Activated CD8-positive, alpha-beta memory T cell treated with anti-CD3 and anti-CD28 coated beads, Interleukin-2, amount 50 U/mL, for 4 hours (primary cell): ENCODE measurements around the gene SSBP2.

ENCODE experiments used
- DNase-seq: peaks from one replicate; pipeline ENCODE4 v3.0.0-alpha.2; 2020

Gene SSBP2

GRCh38 chr5:81575924-81576323 lies 175.0 kb downstream of the SSBP2 start:
- no peak for DNase-seq

DNA sequence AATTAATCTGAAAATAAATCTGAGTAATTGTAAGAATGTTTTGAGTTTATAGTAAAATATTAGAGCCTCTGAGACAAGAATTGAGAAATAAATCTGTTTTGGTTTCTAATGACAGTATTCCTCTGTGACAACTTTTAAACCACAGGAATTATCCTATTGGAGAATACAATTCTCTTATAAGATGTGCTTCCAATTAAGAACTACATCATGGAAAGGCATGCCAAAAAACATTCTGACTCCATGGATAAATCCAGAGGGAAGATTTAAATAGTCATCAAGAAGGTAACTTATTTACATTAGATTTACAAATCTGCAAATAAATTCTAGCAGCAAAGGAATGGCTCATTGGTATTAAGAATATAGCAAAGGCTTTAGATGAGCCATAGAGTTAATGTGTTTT lies 178.7 kb downstream of the SSBP2 start:
- no peak for DNase-seq

GRCh38 chr5:81558188-81558587 lies 192.7 kb downstream of the SSBP2 start:
- DNase-seq = no peak

GRCh38 chr5:81556809-81557208 lies 194.1 kb downstream of the SSBP2 start:
- no peak for DNase-seq

DNA sequence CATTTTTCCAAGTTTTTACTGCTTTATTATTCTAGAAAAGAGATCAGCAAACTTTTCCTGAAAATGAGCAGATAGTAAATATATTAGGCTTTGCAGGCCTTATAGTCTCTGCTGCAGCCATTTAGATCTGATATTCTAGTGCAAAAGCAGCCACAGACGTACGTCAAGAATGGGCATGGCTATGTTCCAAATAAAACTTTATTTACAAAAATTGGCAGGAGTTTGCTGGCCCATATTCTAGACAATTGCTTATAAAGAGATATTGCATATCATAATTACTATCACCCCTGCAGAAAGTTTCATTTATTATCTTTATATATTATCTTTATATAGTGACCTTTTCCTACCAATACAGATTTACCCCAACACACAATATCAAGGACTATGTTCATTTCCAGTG lies 195.0 kb downstream of the SSBP2 start:
- no peak for DNase-seq

DNA sequence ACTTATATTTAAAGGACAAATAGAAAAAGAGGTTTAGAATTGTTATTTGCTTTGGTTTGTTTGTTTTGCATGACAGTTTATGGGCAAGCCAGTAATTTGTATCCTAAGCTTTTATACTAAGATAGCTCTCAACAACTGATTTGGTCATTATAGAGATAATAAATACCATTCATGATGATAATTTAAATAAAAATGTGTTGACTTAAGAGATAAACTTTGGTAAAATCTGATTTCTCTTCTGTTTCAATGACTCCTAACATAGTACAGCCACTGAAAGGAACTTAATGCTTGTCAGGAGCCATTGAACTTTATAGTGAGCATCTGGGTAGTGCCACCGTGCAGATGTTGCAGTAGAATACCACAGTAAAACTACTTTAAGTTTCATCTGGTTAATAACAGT lies 196.2 kb downstream of the SSBP2 start:
- DNase-seq = no peak

DNA sequence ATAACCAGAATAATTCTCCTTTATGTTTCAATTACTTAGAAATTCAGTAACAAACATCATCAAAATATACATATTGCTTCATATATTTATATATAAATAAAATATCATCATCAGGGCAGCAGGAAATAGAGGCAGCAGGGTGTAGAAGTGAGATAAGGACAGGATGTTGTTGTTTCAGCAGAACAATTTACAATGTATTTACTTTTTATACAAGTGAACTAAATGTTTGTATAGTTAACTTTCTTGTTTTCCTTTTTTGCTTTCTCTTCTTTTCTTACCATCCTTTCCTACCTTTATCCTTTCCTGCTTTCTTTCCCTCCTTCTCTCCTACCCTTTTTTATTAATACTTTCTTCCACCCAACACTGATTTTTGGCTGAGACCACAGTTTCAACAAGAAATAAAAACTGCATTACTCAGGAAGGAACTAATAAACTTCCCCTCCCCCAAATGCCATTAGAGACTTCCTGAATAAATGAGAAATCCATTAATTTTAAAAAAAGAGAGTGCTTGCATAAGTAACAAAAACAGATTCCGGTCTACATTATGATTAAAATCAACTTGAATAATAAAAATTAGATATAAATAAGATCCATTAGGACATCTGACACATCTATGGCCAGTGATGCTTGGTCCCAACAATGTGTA lies 197.2 kb downstream of the SSBP2 start:
- no peak for DNase-seq

DNA sequence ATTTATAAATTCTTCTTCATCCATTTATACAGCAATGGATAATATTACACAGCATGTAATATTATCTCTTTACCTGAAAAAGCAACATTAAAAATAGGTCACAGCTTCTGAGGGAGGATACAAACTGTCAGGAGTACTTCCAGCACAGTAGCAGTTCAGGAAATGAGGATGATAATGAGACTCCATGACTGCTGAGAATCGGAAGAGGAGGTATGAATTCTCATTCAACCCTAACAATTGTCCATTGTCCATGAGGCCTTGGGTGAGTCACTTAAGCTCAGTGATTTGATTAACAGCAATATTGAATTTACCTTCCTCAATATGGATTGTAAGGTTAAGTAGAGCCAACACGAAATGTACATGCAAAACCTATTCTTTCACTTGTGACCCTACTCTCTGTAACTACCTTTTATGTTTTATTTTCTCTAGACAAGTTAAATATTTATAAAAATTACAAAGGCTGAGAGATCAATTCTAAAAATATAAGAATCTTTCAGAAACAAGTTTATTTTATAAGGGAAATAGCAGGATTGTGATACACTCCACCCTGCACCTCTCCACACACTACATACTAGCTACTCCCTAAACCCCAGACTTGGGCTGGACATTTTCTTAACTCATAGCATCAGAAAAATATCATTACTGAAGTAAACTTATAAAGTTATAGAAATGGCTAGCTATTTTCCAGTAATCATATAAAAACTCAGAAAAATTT lies 197.9 kb downstream of the SSBP2 start:
- DNase-seq = no peak

- DNase-seq = no peak
Observed at GRCh38 chr5:81549123-81549522, 201.8 kb downstream of the SSBP2 start.

DNA sequence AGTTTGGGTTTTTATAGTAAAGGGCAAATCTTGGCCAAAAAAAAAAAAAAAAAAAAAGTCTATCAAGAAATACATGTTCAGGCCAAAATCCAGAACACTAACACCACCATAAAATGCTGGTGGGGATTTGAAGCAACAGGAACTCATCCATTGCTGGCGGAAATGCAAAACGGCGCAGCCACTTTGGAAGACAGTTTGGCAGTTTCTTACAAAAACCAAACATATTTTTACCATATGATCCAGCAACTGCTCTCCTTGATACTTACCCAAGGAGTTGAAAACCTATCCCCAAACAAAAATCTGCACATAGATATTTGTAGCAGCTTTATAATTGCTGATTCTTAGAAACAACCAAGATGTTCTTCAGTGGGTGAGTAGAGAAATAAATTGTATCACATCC lies 203.9 kb downstream of the SSBP2 start:
- DNase-seq = no peak

DNA sequence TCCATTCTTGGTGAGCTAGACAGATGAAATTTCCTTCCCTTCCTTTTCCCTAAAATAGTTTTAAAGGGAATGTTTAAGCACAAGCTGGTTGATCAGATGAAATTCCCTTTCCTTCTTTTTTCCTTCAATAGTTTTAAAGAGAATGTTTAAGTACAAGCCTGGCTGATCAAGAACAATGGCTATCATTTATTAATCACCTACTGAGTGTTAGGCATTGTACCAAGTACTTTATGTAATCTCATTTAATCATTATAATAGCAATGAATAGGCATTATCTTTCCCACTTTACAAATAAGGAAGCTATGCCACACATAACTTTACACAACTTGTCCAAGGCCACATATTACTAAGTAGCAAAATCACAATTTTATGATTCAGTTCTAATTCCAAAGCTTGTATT lies 205.0 kb downstream of the SSBP2 start:
- no peak for DNase-seq

GRCh38 chr5:81544351-81545018 lies 206.4 kb downstream of the SSBP2 start:
- DNase-seq = no peak

GRCh38 chr5:81542242-81542641 lies 208.7 kb downstream of the SSBP2 start:
- no peak for DNase-seq

DNA sequence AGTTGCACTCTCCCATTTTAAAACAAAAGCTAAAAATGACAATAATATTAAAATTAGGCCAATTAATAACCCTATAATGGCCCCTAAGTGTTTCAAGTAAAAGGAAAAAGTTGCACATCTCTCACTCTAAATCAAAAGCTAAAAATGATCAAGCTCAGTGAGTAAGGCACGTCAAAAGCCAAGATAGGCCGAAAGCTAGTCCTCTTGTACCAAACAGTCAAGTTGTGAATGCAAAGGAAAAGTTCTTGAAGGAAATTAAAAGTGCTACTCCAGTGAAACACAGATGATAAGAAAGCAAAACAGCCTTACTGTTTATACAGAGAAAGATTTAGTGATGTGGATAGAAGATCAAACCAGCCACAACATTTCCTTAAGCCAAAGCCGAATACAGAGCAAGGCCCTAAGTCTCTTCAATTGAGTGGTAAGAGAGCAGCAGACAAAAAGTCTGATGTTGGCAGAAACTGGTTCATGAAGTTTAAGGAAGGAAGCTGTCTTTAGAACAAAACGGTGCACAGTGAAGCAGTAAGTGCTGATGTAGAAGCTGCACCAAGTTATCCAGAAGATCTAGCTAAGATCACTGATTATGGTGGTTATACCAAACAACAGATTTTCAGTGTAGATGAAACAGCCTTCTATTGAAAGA lies 212.9 kb downstream of the SSBP2 start:
- DNase-seq = no peak

GRCh38 chr5:81534441-81534840 lies 216.5 kb downstream of the SSBP2 start:
- no peak for DNase-seq

- DNase-seq = no peak
Observed at GRCh38 chr5:81533629-81534405, 217.1 kb downstream of the SSBP2 start.

GRCh38 chr5:81530919-81531318 lies 220.0 kb downstream of the SSBP2 start:
- DNase-seq = no peak

DNA sequence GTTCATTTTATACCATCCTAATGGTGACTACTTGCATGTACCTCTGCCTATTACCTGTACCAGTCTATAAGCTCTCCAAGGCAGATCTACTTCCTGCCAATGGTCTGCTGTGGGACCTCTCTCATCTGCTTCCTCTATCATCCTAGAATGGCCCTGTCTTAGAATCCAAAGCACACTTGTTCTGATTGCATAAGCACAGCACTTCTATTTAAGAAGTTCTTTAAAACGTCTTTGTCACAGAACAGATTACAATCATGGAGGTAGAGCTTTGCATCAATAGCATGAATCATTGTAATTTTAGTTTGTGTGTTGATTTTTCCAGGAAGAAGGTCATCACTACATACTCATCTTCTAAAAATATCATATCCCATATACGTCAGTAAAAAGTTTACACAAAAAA lies 225.2 kb downstream of the SSBP2 start:
- no peak for DNase-seq

- DNase-seq = no peak
Observed at GRCh38 chr5:81524015-81524414, 226.9 kb downstream of the SSBP2 start.

DNA sequence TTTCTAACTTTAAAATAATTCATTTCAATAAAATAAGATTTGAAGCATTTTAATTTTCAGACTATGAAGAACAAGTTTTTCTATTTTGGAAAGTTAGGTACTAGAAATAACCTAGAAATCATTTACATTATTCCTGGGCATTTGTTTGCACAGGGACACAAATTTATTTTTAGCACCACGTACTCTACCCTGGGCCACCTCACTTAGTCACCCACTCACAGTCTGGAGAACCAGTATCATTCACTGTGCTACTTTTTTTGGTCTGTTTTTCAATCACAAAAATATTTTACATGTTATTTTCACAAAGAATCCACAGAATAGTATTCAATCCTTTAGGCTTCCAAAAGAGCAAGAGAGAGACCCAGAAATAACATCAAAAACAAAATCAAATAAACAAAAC lies 228.3 kb downstream of the SSBP2 start:
- DNase-seq = no peak

DNA sequence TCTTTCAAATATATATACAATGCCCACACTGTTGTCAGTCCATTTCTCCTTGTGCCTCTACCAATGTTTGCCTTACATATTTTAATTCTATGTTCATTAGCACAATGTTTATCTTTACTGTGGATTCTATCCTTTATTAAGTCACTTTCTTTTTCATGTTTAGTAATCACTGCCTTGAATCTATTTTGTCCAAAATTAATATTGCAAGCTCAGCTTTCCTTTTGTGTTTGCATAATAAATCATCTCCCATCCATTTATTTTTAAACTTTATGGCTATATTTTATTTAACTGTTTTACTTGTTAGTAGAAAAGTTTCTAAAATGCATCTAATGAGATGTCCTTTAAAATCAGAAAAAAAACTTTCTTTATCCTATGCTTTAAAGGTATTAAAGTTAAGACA lies 230.1 kb downstream of the SSBP2 start:
- DNase-seq = no peak

GRCh38 chr5:81519217-81519905 lies 231.5 kb downstream of the SSBP2 start:
- DNase-seq = no peak
